Activated T-cell treated with anti-CD3 and anti-CD28 coated beads for 4 hours (primary cell): ENCODE measurements around the gene MT2A.

ENCODE experiments used
- DNase-seq: peaks from one replicate; pipeline ENCODE4 v3.0.0-alpha.2; 2020

Gene MT2A

DNA sequence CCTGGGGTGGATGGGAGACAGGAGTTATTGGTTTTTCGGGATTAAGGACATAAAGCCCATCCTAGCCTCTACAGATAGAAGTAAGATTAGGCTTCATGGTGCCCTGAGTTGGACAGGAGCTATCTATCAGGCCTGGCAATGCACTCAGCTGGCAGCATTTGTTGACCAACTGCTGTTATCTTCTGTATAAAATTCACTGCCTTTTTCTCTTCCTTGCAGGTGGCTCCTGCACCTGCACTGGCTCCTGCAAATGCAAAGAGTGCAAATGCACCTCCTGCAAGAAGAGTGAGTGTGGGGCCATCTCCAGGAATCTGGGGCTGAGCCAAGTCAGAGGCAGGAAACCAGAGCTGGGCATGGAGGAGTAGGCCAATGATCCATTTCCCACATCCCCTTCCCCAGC, 30.7 kb downstream of the MT2A start:
- no peak for DNase-seq

DNA sequence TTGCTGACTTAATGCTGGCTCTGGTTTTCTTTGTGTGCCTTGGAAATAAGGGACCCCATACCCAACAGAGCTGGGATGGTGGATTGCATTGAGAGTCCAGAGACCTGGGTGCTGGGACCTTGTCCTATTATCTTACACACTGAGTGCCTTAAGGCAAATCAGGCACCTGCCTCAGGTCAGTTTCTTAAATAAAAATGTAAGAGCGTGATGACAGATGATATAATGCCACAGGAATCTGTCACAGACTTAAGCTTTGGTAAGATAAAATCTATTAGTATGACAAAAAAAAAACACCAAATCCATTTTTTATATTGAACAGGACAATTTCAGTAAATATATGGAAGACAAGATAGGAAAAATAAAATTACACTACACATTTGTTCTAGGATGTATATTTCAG, 31.7 kb downstream of the MT2A start:
- no peak for DNase-seq

DNA sequence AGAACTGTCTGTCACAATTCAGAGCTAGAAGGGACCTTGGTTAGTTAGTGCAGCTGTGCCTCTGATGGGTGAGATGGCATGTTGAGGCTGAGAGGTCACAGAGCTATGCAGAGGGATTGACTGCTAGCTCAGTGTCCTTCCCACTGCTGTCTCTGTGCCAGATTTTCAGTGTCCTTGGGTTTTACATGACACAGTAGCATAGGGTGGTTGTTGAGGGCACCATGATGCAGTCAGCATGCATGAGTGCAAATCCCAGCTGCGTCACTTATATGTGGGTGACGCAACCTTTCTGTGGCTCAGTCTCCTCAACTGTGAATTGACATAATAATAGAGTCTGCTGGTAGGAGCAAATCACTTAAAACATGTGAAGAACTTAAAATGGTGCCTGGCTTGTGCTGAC, 32.8 kb downstream of the MT2A start:
- no peak for DNase-seq

DNA sequence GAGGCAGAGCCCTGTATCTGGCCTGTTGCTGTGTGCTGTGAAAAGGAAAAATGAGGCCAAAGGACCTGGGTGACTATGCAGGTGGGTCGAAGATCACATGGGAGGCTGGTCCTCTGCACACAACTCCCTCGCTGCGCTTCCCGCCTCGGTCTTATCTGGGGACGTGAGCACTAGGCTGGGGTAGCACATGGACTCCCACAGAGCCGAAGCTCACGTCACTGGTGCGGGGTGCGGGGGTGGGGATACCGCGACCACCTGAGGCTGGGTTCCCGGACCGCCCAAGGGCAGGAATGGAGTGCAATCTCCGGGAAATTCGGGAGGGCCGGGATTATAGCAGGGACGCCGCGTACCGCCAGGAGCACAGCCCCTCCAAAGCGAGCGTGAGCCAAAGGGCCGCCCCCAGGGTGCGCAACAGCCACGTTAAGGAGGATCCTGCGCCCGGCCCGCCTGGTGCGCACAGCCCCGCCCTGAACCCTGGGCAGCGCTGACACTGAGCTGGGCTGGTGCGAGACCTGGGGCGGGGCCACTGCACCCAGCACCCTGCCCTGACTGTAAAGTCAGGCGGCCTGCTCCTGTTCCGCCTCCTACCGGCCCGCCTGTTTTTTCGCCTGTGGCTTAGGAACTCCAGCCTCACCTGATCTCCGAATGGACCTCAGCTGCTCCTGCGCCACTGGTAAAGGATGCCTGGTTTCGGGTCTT, 34.8 kb downstream of the MT2A start:
- DNase-seq, result peak; percentile 49

GRCh38 chr16:56643833-56644232, 35.4 kb downstream of the MT2A start:
- DNase-seq, result no peak

GRCh38 chr16:56645311-56645710, 36.9 kb downstream of the MT2A start:
- no peak for DNase-seq

DNA sequence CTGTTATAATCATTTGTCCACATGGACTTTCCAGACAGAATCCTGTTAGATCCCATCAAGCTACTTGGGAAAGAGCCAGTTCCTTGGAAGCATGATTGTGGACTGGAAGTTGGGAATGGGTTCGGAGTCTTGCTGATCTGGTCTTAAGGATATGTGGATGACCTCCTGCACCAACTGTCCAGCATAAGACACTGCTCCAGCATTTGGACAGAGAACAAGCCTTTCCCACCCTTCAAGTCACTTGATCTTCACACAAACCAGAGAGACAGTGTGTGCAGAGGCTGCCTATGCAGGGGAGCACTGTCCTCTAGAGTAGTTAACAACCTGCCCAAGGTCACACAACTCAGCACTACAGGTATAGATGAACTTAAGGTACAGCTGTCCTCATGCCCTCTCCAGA, 37.5 kb downstream of the MT2A start:
- no peak for DNase-seq

GRCh38 chr16:56647641-56648431, 39.5 kb downstream of the MT2A start:
- no peak for DNase-seq

DNA sequence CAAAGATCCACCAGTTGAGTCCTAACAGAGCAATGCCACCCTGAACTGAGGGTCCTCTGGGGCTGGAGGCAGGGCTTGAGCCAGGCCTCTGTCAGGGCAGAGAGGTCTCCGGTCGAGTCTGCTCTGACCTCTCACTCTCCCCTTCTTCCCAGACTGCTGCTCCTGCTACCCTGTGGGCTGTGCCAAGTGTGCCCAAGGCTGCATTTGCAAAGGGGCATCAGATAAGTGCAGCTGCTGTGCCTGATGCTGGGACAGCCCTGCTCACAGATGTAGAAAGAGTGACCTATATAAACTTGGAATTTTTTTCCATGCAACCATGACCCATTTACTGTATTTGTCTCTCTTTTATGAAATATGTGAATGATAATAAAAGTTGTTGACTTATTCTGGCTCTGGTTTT, 40.9 kb downstream of the MT2A start:
- no peak for DNase-seq

GRCh38 chr16:56649820-56650219, 41.4 kb downstream of the MT2A start:
- DNase-seq, result no peak

DNA sequence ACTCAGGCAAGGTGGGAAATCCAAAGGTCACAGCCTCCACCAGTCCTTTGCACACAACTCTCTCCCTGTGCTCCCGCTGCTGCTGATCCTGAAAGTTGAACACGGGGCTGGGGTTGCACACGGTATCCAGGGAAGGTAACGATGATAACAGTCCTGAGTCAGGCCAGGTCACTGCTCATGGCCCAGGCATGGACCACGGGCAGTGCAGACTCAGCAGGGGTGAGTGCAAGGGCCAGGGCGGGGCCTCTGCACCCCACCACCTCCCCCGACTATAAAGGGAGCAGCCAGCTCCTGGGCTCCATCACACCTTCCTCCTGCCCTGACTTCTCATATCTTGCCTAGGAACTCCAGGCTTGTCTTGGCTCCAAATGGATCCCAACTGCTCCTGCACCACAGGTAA, 43.2 kb downstream of the MT2A start, which contains the start of gene MT1B:
MT1B (plus strand) TSS at position 301 of the 400 bp plus-strand sequence; CDS start at position 369, 68 bp downstream.
- no peak for DNase-seq

DNA sequence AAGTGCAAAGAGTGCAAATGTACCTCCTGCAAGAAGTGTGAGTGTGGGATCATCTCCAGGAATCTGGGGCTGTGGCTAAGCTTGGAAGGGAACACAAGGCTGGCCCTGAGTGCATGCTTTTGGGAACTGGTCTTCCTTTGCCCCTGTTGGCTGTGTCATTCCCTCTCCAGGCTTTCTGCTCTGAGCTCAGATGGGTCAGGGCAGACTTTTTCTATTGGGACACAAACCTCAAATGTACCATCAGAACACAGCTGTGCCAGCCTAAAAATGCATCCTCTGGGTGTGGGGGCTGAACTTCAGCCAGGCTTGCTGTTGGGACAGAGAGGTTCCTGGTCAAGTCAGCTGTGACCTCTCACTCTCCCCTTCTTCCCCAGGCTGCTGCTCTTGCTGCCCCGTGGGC, 44.2 kb downstream of the MT2A start:
- DNase-seq, result no peak

- no peak for DNase-seq
Observed at GRCh38 chr16:56653218-56653617, 44.8 kb downstream of the MT2A start.

GRCh38 chr16:56657555-56658326, 49.4 kb downstream of the MT2A start, which contains the start of gene MT1F:
TSS of gene MT1F (plus strand) at chr16:56657959. CDS start at chr16:56658059, 100 bp downstream.
- DNase-seq, result peak; percentile 63

- no peak for DNase-seq
Observed at GRCh38 chr16:56658327-56658875, 50.0 kb downstream of the MT2A start.
